GM18508 (cell line): ENCODE measurements around the gene SHISA9.

Experiments
- ATAC-seq: cut with Tn5 transposase; IDR thresholded peaks from one replicate; pipeline ENCODE4 v1.9.1; 2021; ENCODE audit warnings: moderate number of reproducible peaks; ENCODE audit not compliant: insufficient read depth, unreplicated experiment

The SHISA9 gene

DNA sequence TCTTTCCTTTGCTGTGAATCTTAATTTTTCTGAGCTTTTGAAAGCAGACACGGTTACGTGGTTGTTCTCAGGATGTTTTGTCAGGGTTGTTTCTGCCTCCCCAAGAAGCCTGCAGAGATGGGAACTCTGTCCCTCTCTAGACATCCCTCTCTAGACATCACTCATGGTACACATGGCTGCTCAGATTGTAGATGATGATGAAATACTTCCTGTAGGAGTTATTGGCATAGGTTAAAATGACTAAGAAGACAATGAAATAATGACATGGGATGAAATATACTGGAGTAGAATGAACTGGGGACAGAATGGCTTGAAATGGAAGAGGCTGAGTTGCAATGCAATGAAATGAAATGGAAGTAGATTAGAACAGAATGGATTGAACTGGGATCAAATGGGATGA lies 253.4 kb downstream of the SHISA9 start:
- no peak for ATAC-seq

- no peak for ATAC-seq
Measured at GRCh38 chr16:13155377-13155776, 254.0 kb downstream of the SHISA9 start.

DNA sequence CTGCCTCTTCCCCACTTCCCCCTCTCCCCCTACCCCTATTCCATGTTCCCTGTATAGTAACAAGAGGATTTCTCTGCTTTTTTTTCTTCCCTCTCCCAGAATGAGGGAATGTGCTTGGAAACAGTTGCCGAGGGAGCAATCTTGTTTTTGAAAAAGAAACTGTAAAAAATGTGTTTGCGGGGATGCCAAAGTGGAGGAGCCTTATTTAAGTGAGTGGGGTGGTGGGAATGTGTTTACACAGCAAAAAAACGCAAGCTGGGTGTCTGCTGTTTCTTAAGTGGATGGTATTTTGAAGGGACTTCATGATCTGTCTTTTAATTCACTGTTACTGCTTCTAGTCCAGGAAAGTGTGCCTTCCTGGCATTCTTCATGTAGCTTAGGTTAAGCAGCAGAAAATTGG lies 254.4 kb downstream of the SHISA9 start:
- no peak for ATAC-seq

GRCh38 chr16:13157082-13157481 lies 255.7 kb downstream of the SHISA9 start:
- ATAC-seq, result no peak

GRCh38 chr16:13158427-13158826 lies 257.0 kb downstream of the SHISA9 start:
- ATAC-seq, result no peak

DNA sequence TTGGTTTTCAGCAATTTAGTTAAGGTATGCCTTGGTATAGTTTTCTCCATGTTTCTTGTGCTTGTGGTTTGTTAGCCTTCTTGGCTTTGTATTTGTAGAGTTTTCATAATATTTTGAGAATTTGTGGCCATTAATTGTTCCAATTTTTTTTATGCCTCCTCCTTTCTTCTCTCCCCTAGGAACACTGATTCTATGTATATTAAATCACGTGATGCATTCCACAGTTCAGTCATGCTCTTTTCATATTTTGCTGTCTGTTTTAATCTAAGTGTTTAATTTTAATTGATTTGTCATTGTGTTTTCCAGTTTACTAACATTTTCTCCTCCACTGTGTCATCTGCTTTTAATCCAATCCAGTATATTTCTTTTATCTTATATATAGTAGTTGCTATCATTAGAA lies 263.6 kb downstream of the SHISA9 start:
- no peak for ATAC-seq

DNA sequence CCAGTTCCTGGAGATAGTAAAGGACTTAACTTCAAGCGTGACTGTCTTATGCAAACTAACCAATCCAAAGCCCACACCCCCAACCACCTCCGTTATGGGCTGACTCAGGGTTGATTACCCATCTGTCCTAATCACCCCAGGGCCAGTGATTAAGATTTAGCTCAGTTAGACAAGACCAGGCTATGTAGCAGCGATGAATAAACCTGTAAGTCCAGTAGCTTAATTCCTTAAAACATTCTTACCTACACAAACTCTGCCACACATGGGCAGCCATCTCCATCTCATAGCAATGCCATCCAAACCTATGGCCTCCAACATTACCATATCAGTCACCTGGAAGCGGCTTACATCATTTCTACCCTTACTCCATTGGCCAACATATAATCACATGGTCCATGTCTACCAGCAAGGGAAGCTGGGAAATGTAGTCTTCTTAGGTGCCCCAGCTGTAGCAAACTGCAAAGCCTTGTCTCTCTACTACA lies 266.7 kb downstream of the SHISA9 start:
- no peak for ATAC-seq

- ATAC-seq, result no peak
Measured at GRCh38 chr16:13171313-13171712, 269.9 kb downstream of the SHISA9 start.

DNA sequence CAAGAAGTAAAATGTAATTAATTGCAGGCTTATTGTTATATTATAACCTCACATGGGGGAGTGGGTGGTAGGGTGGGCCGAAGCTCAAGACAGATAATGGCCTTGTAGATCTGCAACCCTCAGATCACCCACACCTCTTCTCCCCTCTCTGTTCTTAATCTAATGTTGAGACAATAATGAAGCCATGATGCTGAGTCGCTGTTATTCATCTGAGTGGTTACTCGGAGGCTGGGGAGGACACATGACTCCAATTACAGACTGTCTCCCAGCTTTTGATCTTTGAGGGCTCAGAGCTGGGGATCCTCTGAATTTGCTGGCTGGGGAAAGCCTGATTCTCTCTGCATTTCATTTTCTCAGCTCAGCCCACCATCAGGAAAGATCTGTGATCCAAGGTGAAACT lies 275.3 kb downstream of the SHISA9 start:
- no peak for ATAC-seq

DNA sequence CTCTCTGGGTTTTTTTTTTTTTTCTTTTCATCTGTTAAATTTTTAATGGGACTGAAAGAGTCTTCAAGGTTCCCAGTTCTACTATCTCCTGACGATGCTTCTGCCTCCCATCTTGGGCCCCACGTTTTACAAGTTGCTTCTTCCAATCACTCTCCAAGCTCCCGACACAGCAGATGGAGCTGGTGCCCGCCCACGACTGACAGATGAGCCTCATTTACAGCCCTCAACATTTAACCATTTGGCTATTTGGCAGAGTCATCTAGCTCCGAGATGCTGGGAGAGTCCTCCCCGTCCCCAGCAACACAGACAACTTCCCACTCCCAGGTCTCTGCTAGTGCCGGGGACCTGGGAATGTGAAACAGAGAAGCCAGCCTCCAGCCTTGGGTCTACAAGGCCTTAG lies 276.9 kb downstream of the SHISA9 start:
- ATAC-seq, result no peak

DNA sequence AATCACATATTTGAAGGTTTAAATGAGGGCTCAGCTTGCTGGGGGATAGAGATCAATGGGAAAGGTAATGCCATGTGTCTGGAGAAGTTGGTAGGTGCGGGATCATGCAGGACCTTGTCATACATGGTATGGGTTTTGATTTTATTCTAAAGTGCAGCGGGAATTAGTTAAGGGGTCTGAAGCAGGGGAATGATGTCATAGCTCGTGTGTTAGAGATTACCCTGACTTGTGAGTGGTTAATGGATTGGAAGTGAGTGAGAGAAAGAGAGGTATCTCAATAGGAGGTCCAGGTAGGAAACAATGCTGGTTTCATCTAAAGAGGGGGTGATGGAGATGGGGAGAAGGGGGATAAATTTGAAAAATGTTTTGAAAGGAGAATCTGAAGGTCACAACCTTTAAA lies 280.0 kb downstream of the SHISA9 start:
- ATAC-seq, result no peak

- ATAC-seq, result no peak
Measured at GRCh38 chr16:13186813-13187212, 285.4 kb downstream of the SHISA9 start.

- ATAC-seq, result no peak
Measured at GRCh38 chr16:13189250-13189649, 287.9 kb downstream of the SHISA9 start.

DNA sequence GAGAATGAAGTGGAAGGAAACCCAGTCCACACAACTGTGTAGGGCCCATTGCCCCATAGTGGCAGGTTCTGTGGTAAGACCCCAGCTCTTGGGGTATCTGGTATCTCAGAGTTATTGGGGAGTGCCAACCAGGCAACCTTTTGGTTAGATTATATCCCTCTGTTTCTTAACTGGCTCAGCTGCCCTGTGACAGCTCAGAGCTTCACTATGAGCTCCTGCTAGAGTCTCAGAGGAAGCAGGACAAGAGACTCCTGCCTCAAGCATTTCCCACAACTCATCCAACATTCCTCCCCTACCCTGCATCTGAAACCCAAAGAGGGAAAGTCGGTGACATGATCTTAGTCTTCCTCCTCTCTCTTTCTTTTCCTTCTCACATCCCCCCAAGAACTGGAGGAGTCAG lies 292.3 kb downstream of the SHISA9 start:
- ATAC-seq, result no peak

DNA sequence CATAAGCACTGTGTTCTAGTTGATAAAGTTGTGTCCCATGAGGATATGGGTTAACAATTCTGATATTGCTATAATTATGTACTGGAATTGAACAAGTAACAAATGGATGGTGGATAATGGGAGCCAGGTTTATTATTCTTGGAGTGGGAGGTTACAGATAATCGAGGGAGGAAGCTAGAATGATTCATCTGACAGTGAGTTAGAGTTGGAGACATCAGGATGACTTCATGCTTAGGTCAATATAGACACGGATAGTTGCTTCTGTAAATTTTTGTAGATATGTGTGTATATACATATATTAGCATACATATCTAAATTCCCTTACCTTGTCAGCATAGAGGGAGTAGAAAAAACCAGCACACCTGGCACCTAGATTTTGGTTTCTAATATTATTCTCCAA lies 293.4 kb downstream of the SHISA9 start:
- no peak for ATAC-seq

DNA sequence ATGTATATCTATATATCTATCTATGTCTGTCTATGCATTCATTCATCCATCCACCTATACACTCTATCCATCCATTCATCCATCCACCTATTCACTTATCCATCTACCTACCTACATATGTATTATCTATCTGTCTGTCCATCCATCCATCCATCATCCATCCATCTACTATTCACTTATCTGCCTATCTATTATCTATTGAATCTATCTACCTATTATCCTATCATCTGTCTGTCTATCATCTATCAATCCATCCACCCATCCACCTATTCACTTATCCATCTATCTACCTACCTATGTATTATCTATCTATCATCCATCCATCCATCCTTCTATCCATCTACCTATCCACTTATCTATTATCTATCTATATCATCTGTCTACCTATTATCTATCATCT lies 302.3 kb downstream of the SHISA9 start:
- ATAC-seq, result no peak

GRCh38 chr16:13205352-13205751 lies 304.0 kb downstream of the SHISA9 start:
- ATAC-seq, result no peak

DNA sequence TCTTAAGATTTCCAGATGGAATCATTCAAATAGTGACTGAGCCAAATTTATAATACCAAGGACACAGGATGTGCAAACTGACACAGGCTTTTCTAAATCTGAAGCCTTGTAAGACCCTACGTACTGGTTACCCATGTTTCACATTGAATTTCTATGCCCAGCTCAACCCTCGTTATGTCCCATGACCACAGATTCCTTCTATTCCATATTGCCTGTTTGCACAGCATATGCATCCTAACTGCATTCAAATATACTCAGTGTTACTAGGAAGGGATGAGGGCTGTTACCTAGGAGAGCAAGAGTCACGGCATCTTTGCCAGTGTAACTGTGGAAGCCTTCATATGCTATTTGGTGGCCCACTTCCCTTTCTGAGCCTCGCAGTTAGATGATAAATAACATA lies 305.2 kb downstream of the SHISA9 start:
- no peak for ATAC-seq

DNA sequence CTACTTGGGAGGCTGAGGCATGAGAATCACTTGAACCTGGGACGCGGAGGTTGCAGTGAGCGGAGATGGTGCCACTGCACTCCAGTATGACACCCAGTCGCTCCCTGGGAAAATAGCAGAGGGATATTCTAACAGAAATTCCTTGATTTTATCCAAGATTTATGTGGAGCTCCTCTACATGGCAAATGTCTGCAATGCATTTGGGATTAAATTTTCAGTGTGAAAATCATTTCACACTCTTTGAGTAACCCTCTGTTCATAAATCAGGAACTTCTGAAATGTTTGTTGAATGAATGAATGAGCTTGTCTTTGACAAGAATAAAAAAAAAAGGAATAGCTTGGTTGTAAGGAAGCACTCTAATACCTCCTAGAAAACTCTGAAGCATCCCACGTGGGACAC lies 305.8 kb downstream of the SHISA9 start:
- no peak for ATAC-seq

DNA sequence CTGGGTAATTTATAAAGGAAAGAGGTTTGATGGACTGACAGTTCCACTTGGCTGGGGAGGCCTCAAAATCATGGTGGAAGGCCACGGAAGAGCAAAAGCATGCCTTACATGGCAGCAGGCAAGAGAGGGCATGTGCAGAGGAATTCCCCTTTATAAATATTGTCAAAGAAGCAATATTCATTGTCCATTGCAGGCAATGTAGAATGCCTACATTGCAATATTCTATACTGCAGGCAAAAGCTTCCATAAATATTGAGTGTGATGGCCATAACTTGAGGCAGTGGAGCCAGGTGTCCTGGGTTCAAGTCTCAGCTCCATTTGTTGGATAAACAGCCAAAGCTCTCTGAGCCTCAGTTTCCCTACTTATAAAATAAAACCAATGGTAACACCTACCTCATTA lies 322.3 kb downstream of the SHISA9 start:
- no peak for ATAC-seq

- ATAC-seq, result no peak
Measured at GRCh38 chr16:13229039-13229438, 327.6 kb downstream of the SHISA9 start.

DNA sequence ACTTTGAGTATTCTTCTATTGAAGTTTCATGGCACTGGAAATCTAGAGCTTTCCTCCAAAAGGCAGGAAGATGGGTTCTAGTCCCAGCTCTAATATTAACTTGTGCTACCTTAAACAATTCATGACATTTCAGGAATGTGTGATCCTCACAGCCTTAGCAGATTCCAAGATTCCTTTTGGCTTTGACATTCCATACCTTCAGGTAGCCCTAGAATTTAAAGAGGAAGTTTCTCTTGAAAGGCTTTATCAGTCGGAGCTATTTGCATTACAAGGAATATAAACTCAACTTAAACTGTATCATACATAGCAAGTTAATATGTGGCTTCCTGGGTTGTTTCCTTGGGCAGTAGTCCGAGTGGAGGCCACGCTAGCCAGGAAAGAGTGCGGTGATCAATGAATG lies 330.0 kb downstream of the SHISA9 start:
- ATAC-seq, result no peak

DNA sequence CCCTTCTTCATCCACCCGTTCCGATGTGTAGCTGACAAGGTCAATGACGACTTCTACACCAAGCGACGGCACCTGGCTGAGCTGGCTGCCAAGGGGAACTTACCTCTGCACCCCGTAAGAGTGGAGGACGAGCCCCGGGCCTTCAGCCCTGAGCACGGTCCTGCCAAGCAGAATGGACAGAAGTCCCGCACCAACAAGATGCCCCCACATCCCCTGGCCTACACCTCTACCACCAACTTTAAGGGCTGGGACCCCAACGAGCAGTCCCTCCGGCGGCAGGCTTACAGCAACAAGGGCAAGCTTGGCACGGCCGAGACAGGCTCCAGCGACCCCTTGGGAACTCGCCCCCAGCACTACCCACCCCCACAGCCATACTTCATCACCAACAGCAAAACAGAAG lies 333.6 kb downstream of the SHISA9 start:
- no peak for ATAC-seq
